SU-DHL-6 (cell line): ENCODE results near the gene SH3BGRL2.

ENCODE experiments used
- CTCF ChIP-seq: fragments of 200-600 bp; sonication (generic); IDR thresholded peaks from one replicate; pipeline ENCODE4 v1.5.1; 2017; ENCODE audit warnings: antibody characterized with exemption, mild to moderate bottlenecking, low read length, moderate library complexity; ENCODE audit not compliant: insufficient read depth, poor library complexity, severe bottlenecking
- EZH2phosphoT487 ChIP-seq: fragments of 200-600 bp; sonication (generic), shearing (Covaris generic); conservative IDR thresholded peaks from 2 replicates; pipeline ENCODE4 v1.6.1; 2018; ENCODE audit warnings: mild to moderate bottlenecking, antibody characterized with exemption, low read length, moderate library complexity, mixed read lengths

DNA sequence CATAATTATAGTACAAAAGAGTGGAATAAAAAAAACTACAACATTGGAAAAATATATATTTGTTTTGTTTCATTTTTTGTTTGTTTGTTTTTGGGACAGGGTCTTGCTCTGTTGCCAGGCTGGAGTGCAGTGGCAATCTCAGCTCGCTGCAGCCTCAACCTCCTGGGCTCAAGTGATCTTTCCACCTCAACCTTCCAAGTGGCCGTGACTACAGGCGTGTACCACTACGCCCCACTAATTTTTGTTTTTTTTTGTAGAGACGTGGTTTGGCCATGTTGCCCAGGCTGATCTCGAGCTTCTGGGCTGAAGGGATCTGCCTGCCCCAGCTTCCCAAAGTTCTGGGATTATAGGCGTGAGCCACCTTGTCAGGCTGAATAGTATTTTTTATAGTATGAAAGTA lies 41.4 kb upstream of the SH3BGRL2 start:
- TF ChIP-seq CTCF, result no peak
- TF ChIP-seq EZH2phosphoT487, result no peak
